GM12801 (cell line): ENCODE measurements around the gene KCNS3.

Experiments
- CTCF ChIP-seq: IDR thresholded peaks from one replicate; pipeline ENCODE4 v1.5.1; 2011; ENCODE audit warnings: control low read depth; ENCODE audit not compliant: insufficient read length; ENCODE audit errors: extremely low read depth

The KCNS3 gene

GRCh38 chr2:17961789-17962188, 83.3 kb downstream of the KCNS3 start:
- TF ChIP-seq CTCF = no peak

GRCh38 chr2:17962876-17963275, 84.4 kb downstream of the KCNS3 start:
- TF ChIP-seq CTCF = no peak

- no peak for TF ChIP-seq CTCF
Observed at GRCh38 chr2:17965196-17965595, 86.7 kb downstream of the KCNS3 start.

- no peak for TF ChIP-seq CTCF
Observed at GRCh38 chr2:17966798-17967197, 88.3 kb downstream of the KCNS3 start.

- TF ChIP-seq CTCF = no peak
Observed at GRCh38 chr2:17969661-17970060, 91.2 kb downstream of the KCNS3 start.

GRCh38 chr2:17971531-17972125, 93.2 kb downstream of the KCNS3 start:
- TF ChIP-seq CTCF = no peak

GRCh38 chr2:17972991-17973390, 94.5 kb downstream of the KCNS3 start:
- no peak for TF ChIP-seq CTCF

- no peak for TF ChIP-seq CTCF
Observed at GRCh38 chr2:17975401-17975800, 96.9 kb downstream of the KCNS3 start.
